Activated B cell treated with CpG ODN at 0.5 μM for 24 hours (primary cell): Measurements from ENCODE around the gene SNCG. TPM values are rescaled to one million over a fixed set of nuclear protein-coding genes. Genes with fewer than 3 reads are reported as not detected.
"Not testable (repeated sequence)": the region's sequence is repeated elsewhere in the genome, so short reads cannot be mapped to it uniquely, and the experiment has no call there.

ENCODE experiments used
- ATAC-seq: fragments of 200-7000 bp; cut with Tn5 transposase; one replicate; pipeline ENCODE4 v1.10.0; 2021; ENCODE audit warnings: low read depth, mild to moderate bottlenecking, moderate library complexity
- CTCF ChIA-PET: fragments of 350-600 bp; sonication (Branson Sonifier 250); formaldehyde crosslinking; loops from one replicate; lab custom pipeline; 2021; ENCODE audit warnings: antibody characterized with exemption; lab: Charles Lee
- POLR2A ChIA-PET: fragments of 350-600 bp; sonication (Branson Sonifier 250); formaldehyde crosslinking; loops from one replicate; lab custom pipeline; 2021; ENCODE audit warnings: antibody characterized with exemption; lab: Charles Lee
- DNase-seq: peaks from one replicate; pipeline ENCODE4 v3.0.0; 2022
- H3K27ac Mint-ChIP-seq: one replicate; pipeline ENCODE4 v1.8.0; 2020; ENCODE audit warnings: mixed read lengths
- H3K27me3 Mint-ChIP-seq: one replicate; pipeline ENCODE4 v1.8.0; 2021; ENCODE audit warnings: mixed read lengths
- H3K36me3 Mint-ChIP-seq: one replicate; pipeline ENCODE4 v1.8.0; 2021; ENCODE audit warnings: low read depth, mixed read lengths
- H3K4me1 Mint-ChIP-seq: one replicate; pipeline ENCODE4 v1.8.0; 2021; ENCODE audit warnings: mixed read lengths
- H3K4me3 Mint-ChIP-seq: one replicate; pipeline ENCODE4 v1.8.0; 2020; ENCODE audit warnings: mild to moderate bottlenecking, mixed read lengths
- H3K9me3 Mint-ChIP-seq: one replicate; pipeline ENCODE4 v1.8.0; 2020; ENCODE audit warnings: mixed read lengths
- CTCF ChIP-seq: fragments of 200-600 bp; IDR thresholded peaks from one replicate; pipeline ENCODE4 v1.8.0; 2022; ENCODE audit warnings: antibody characterized with exemption, mild to moderate bottlenecking
- intact Hi-C: fragments of 100-400 bp; cut with micrococcal nuclease; formaldehyde crosslinking; loops from one replicate; pipeline ENCODE4 v1.15.1; 2024
- total RNA-seq: library from RNA; stranded (reverse); gene quantifications from 2 replicates; pipeline ENCODE4 v1.2.3, GENCODE V29; 2022

Gene SNCG
- total RNA-seq, 1 donor from 2014 or later, result not detected

GRCh38 chr10:86974484-86974883 lies 16.1 kb downstream of the SNCG start:
- ATAC-seq (no peak), DNase-seq (no peak)
- Mint-ChIP-seq H3K27me3 (peaks cover under 1% of the 10 kb centered on the region), H3K36me3 (no peaks in the 10 kb centered on the region), H3K9me3 (no peaks in the 10 kb centered on the region), H3K4me1 (peaks cover 16% of the 10 kb centered on the region), H3K27ac (no peak overlapping the region), H3K4me3 (no peak overlapping the region)
- POLR2A ChIA-PET, result no interaction called here
- intact Hi-C loops, result loop anchor here (5.0 kb wide), 2 partner anchors 452 to 1413 kb away; partner anchors contain the start of gene WAPL
- CTCF ChIA-PET, result no interaction called here
- TF ChIP-seq CTCF, result no peak

- no peak overlapping the region for H3K4me3 Mint-ChIP-seq
- DNase-seq (no peak), ATAC-seq (no peak)
- peaks cover 5% of the 10 kb centered on the region for H3K27me3 Mint-ChIP-seq
- no peaks in the 10 kb centered on the region for H3K9me3 Mint-ChIP-seq
- no peak overlapping the region for H3K27ac Mint-ChIP-seq
- CTCF ChIA-PET, result no interaction called here
- intact Hi-C loops, result no loop called here
- no peak for TF ChIP-seq CTCF
- peaks cover 9% of the 10 kb centered on the region for H3K4me1 Mint-ChIP-seq
- POLR2A ChIA-PET, result no interaction called here
- H3K36me3 Mint-ChIP-seq, result no peaks in the 10 kb centered on the region
Observed at GRCh38 chr10:86976362-86977056, 18.1 kb downstream of the SNCG start.

GRCh38 chr10:86978457-86978856 lies 20.1 kb downstream of the SNCG start:
- H3K36me3 Mint-ChIP-seq, H3K27ac Mint-ChIP-seq, POLR2A ChIA-PET, DNase-seq, H3K4me3 Mint-ChIP-seq, H3K9me3 Mint-ChIP-seq, H3K27me3 Mint-ChIP-seq, ATAC-seq, H3K4me1 Mint-ChIP-seq, intact Hi-C loops, CTCF ChIA-PET: not testable (repeated sequence)

GRCh38 chr10:86979296-86979818 lies 21.0 kb downstream of the SNCG start:
- H3K4me1 Mint-ChIP-seq, result no peaks in the 10 kb centered on the region
- no peaks in the 10 kb centered on the region for H3K9me3 Mint-ChIP-seq
- intact Hi-C loops, result no loop called here
- DNase-seq (no peak), ATAC-seq (no peak)
- peaks cover 10% of the 10 kb centered on the region for H3K27me3 Mint-ChIP-seq
- no peak overlapping the region for H3K4me3 Mint-ChIP-seq
- H3K36me3 Mint-ChIP-seq, result no peaks in the 10 kb centered on the region
- ChIA-PET POLR2A (no interaction called here), CTCF (no interaction called here)
- no peak for TF ChIP-seq CTCF
- no peak overlapping the region for H3K27ac Mint-ChIP-seq

- Mint-ChIP-seq H3K36me3 (no peaks in the 10 kb centered on the region), H3K4me3 (no peak overlapping the region), H3K9me3 (no peaks in the 10 kb centered on the region), H3K4me1 (no peaks in the 10 kb centered on the region), H3K27me3 (peaks cover 11% of the 10 kb centered on the region), H3K27ac (no peak overlapping the region)
- ATAC-seq (no peak), DNase-seq (no peak)
- ChIA-PET CTCF (no interaction called here), POLR2A (interaction anchor here (0.6 kb wide), 1 partner anchor 10 kb away, joined by 3 read pairs; no protein-coding TSS in a partner anchor)
- no peak for TF ChIP-seq CTCF
- intact Hi-C loops, result no loop called here
Observed at GRCh38 chr10:86979977-86980448, 21.6 kb downstream of the SNCG start.

- DNase-seq, intact Hi-C loops, POLR2A ChIA-PET, CTCF ChIA-PET, H3K4me3 Mint-ChIP-seq, H3K9me3 Mint-ChIP-seq, H3K36me3 Mint-ChIP-seq, H3K27ac Mint-ChIP-seq, ATAC-seq, H3K4me1 Mint-ChIP-seq: not testable (repeated sequence)
- H3K27me3 Mint-ChIP-seq, result peaks cover 13% of the 10 kb centered on the region
Observed at GRCh38 chr10:86981020-86981419, 22.6 kb downstream of the SNCG start.
